ENCODE results near the gene ITPR2. TPM values are rescaled to one million over a fixed set of nuclear protein-coding genes. Genes with fewer than 3 reads are reported as not detected.

Gene ITPR2
- total RNA-seq, 2 experiments from 2014 or later: 33.5 to 34.6 TPM

DNA sequence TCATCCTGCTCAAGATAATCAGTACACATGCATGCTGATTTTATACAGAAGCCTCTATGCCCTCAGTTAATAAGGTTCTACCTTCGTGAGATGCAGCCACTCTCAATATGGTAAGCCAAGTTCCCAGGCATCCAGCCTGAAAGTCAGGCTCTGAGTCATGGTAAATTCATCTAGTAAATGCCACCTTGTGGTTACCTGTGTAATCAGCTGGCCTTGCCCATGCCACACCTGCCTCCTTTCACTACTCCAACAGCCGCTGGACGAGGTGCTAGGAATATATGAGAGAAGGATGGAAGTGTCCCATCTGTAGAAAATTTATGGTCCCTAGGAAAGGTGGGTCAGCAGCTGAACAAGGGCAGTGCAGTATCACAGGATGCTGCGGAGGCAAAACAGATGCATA, 430.3 kb downstream of the ITPR2 start:
- DNase-seq: no peak
- no peaks in the 10 kb centered on the region for H3K9me3 Mint-ChIP-seq (ENCODE audit: insufficient read depth)
- H3K4me3 Mint-ChIP-seq: no peak overlapping the region

DNA sequence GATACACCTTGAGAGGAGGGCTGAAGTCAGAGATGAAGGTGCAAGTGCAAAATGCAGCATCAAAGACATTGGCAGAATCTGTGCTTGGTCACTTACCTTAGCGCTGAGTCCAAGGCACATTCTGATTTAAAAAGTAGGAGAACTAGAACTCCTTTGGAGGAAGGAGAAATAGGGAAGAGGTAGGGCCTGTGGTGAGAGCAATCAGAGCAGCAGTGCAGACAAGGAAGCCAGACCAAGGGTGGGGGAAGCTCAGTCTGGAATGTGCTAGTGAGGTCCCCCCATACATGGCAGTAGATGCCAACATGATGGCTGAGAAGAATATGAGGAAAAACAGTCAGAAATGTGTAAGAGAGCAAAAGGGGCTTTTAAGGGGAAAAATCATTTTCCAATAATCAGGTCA, 431.1 kb downstream of the ITPR2 start:
- ChIA-PET CTCF (no interaction called here), POLR2A (no interaction called here)
- Mint-ChIP-seq H3K36me3 (ENCODE audit: low read depth) (no peaks in the 10 kb centered on the region), H3K4me1 (ENCODE audit: low read depth) (no peaks in the 10 kb centered on the region), H3K9me3 (ENCODE audit: insufficient read depth) (no peaks in the 10 kb centered on the region), H3K27me3 (ENCODE audit: low read depth) (no peaks in the 10 kb centered on the region), H3K4me3 (no peak overlapping the region), H3K27ac (no peak overlapping the region)
- DNase-seq (no peak), ATAC-seq (no peak)

More for the DNA sequence above, 430.3 kb downstream of the ITPR2 start:
- Mint-ChIP-seq H3K27ac (no peak overlapping the region), H3K36me3 (ENCODE audit: low read depth) (no peaks in the 10 kb centered on the region), H3K4me1 (ENCODE audit: low read depth) (no peaks in the 10 kb centered on the region), H3K27me3 (ENCODE audit: low read depth) (no peaks in the 10 kb centered on the region)
- CTCF ChIA-PET: interaction anchor here (0.6 to 1.1 kb wide), 2 partner anchors 292 to 305 kb away, joined by 3 read pairs; no protein-coding TSS in a partner anchor
- no peak for ATAC-seq
- POLR2A ChIA-PET: no interaction called here

DNA sequence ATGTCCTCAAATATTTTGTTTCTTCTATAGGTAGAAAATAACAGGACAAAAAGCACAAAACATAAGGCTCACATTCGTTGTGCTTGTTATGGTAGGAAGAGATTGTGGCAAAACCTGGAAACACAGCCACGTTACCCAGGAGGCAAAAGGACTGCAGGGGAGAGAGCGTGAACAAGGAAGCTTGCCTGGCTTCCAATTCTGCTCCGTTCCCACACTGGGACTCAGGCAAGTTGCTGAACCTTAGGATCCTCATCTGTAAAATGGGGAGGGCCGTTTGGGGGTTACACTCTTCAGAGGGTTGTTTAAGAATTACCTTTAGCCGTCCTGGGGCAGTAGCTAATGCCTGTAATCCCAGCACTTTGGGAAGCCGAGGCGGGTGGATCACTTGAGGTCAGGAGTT, 432.4 kb downstream of the ITPR2 start:
- Mint-ChIP-seq H3K4me3 (no peak overlapping the region), H3K9me3 (ENCODE audit: insufficient read depth) (no peaks in the 10 kb centered on the region), H3K4me1 (ENCODE audit: low read depth) (no peaks in the 10 kb centered on the region), H3K27me3 (ENCODE audit: low read depth) (no peaks in the 10 kb centered on the region), H3K36me3 (ENCODE audit: low read depth) (no peaks in the 10 kb centered on the region), H3K27ac (no peak overlapping the region)
- ChIA-PET POLR2A (no interaction called here), CTCF (no interaction called here)
- no peak for DNase-seq
- ATAC-seq: no peak

DNA sequence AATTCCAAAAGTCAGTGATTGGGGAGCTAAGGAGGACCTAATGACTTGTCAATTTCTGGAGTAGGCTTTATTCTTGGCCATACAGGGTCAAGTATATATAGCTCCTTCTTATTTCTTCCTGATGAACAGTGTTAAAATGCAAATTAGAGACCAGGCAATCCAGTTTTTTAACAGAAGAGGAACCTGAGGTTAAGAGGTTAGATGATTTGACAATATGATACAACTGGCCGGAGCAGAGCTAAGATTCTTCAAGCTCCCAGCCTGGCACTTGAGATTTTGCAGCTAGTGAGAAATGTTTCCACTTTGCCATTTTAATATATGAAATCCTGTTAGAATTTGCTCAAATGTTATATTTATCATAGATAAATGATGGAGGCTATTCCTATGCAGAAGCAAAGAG, 433.6 kb downstream of the ITPR2 start:
- Mint-ChIP-seq H3K36me3 (ENCODE audit: low read depth) (no peaks in the 10 kb centered on the region), H3K9me3 (ENCODE audit: insufficient read depth) (no peaks in the 10 kb centered on the region), H3K4me1 (ENCODE audit: low read depth) (no peaks in the 10 kb centered on the region), H3K4me3 (no peak overlapping the region), H3K27ac (no peak overlapping the region), H3K27me3 (ENCODE audit: low read depth) (no peaks in the 10 kb centered on the region)
- CTCF ChIA-PET: no interaction called here
- no peak for ATAC-seq
- no peak for DNase-seq
- POLR2A ChIA-PET: no interaction called here

DNA sequence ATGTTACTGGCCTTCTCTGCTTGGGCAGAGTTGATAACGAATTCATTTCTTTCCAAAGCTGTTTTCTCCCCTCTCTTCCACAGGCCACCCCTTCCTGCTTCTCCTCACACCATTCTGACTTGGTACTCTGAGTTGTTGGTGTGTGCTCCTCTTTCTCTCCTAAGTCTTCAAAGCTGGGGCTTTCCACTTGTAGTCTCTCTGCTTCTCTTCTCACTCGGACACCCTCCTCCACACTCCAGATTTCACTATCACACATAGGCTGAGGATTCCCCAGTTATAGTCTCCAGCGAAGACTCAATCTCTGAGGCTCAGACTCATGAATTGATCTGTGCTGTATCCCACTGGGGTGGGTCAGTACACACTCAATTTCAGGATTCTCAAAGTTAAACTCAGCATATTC, 436.6 kb downstream of the ITPR2 start:
- no peaks in the 10 kb centered on the region for H3K9me3 Mint-ChIP-seq (ENCODE audit: insufficient read depth)
- H3K27ac Mint-ChIP-seq: no peak overlapping the region
- ATAC-seq (no peak), DNase-seq (no peak)
- POLR2A ChIA-PET: interaction anchor here (0.6 kb wide), 1 partner anchor 8 kb away, joined by 4 read pairs; no protein-coding TSS in a partner anchor
- CTCF ChIA-PET: no interaction called here
- no peaks in the 10 kb centered on the region for H3K4me1 Mint-ChIP-seq (ENCODE audit: low read depth)
- H3K27me3 Mint-ChIP-seq (ENCODE audit: low read depth): no peaks in the 10 kb centered on the region
- H3K36me3 Mint-ChIP-seq (ENCODE audit: low read depth): peaks cover 2% of the 10 kb centered on the region
- H3K4me3 Mint-ChIP-seq: no peak overlapping the region

DNA sequence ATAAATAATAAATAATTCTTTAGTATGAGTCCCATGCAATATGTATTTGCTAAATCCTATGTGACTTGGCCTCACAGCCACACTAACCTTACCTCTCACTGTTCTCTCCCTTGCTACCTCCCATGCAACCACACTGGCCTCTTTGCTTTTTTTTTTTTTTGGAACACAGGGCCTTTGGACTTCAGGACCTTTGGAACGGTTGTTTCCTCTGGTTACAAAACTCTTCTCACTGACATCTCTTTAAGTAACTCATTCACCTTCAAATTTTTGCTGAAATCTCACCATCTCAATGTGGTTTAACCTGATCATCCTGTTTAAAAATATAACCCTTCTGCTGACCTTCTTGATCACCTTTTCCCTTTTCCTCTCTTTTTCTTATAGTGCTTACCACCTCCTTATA, 443.7 kb downstream of the ITPR2 start:
- Mint-ChIP-seq H3K27me3 (ENCODE audit: low read depth) (no peaks in the 10 kb centered on the region), H3K36me3 (ENCODE audit: low read depth) (peaks cover 19% of the 10 kb centered on the region), H3K4me1 (ENCODE audit: low read depth) (no peaks in the 10 kb centered on the region), H3K27ac (no peak overlapping the region), H3K4me3 (no peak overlapping the region), H3K9me3 (ENCODE audit: insufficient read depth) (no peaks in the 10 kb centered on the region)
- no peak for DNase-seq
- CTCF ChIA-PET: no interaction called here
- no peak for ATAC-seq
- POLR2A ChIA-PET: no interaction called here

DNA sequence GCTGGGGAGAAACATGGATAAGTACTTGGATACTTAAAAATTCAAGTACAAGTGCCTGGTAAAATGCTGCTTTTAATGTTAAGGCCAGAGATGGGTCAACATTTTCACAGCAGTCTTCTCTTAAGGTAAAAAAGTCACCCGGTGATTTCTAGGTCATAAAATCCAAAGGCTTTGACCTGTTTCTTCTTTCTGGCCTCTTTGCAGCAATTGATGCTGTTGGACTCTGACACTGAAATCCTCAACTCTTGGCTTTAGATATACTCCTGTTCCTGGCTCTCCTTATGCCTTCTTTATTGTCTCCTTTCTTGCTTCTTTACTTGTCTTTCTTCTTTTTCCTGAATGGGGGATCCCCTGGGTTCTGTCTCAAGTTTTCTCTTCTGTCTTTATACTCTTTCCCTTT, 448.5 kb downstream of the ITPR2 start:
- POLR2A ChIA-PET: no interaction called here
- no peak overlapping the region for H3K27ac Mint-ChIP-seq
- H3K9me3 Mint-ChIP-seq (ENCODE audit: insufficient read depth): no peaks in the 10 kb centered on the region
- H3K27me3 Mint-ChIP-seq (ENCODE audit: low read depth): no peaks in the 10 kb centered on the region
- no peak for DNase-seq
- peaks cover 21% of the 10 kb centered on the region for H3K36me3 Mint-ChIP-seq (ENCODE audit: low read depth)
- CTCF ChIA-PET: no interaction called here
- no peaks in the 10 kb centered on the region for H3K4me1 Mint-ChIP-seq (ENCODE audit: low read depth)
- no peak for ATAC-seq
- no peak overlapping the region for H3K4me3 Mint-ChIP-seq

DNA sequence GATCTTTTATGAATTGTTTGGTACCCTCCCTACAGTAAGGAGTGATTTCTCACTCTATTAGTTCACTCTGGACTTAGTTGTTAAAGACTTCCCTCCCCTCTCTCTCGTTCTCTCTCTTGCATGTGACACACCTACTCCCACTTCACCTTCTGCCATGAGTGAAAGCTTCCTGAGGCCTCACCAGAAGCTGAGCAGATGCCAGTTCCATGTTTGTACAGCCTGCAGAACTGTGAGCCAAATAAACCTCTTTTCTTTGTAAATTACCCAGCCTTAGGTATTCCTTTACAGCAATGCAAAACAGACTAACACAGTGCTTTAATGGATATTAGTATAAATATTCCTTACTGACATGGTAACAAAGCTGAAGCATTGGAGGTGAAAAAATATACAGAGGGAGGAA, 450.0 kb downstream of the ITPR2 start:
- H3K27ac Mint-ChIP-seq: no peak overlapping the region
- H3K27me3 Mint-ChIP-seq (ENCODE audit: low read depth): no peaks in the 10 kb centered on the region
- ATAC-seq (no peak), DNase-seq (no peak)
- ChIA-PET CTCF (no interaction called here), POLR2A (no interaction called here)
- peaks cover 18% of the 10 kb centered on the region for H3K36me3 Mint-ChIP-seq (ENCODE audit: low read depth)
- H3K9me3 Mint-ChIP-seq (ENCODE audit: insufficient read depth): no peaks in the 10 kb centered on the region
- H3K4me1 Mint-ChIP-seq (ENCODE audit: low read depth): no peaks in the 10 kb centered on the region
- no peak overlapping the region for H3K4me3 Mint-ChIP-seq

DNA sequence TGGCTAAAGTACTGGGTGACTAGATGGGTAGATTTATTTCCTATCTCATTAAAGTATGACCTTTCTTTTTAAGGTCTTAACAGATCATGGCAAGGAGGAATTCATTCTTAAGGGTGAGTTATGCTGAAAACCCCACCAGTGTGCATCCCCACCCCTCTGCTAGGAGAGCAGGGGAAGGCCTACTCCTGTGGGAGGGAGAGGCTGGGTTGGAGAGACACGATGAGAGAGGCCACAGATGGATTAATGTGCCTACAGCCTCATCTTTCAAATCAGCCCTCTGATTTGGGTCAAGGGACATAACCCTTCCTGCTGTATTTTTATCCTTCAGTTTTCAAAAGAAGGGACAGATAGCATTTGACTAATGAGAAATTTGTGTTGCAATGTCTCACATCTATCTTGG, 452.1 kb downstream of the ITPR2 start:
- H3K4me3 Mint-ChIP-seq: no peak overlapping the region
- H3K27me3 Mint-ChIP-seq (ENCODE audit: low read depth): no peaks in the 10 kb centered on the region
- ATAC-seq (no peak), DNase-seq (no peak)
- no peak overlapping the region for H3K27ac Mint-ChIP-seq
- ChIA-PET CTCF (no interaction called here), POLR2A (no interaction called here)
- no peaks in the 10 kb centered on the region for H3K9me3 Mint-ChIP-seq (ENCODE audit: insufficient read depth)
- no peaks in the 10 kb centered on the region for H3K4me1 Mint-ChIP-seq (ENCODE audit: low read depth)
- peaks cover 12% of the 10 kb centered on the region for H3K36me3 Mint-ChIP-seq (ENCODE audit: low read depth)

DNA sequence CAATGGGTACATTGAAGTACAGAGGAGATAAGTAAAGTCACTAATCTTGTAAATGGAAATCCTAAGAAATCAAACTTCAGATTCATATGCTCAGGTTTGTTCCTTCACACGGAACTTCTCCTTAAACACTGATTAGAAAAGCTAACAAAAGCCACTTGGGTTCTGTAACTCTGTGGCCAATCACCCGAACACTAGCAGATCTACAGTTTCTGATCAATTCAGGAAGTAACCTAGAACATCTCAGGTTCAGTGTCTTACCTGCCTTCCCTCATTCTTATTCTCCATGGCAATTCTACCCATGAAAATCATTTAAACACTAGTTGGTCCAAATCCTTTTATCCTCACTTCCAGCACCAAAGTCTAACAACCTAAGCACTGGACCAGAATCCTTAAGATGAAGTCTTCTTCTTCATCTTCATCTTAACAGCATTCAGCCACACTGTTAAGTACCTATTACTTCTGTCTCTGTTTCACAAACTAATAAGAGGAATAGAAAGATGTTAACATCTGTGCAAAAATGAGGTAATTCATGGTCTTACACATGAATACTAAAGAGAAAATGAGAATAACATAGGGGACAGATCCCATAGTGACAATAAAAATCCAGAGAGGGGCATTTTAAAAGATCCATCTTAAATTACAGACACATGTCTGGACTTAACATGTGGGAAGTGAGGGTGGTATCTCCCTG, 453.1 kb downstream of the ITPR2 start:
- ATAC-seq: no peak
- Mint-ChIP-seq H3K27me3 (ENCODE audit: low read depth) (no peaks in the 10 kb centered on the region), H3K4me1 (ENCODE audit: low read depth) (no peaks in the 10 kb centered on the region), H3K9me3 (ENCODE audit: insufficient read depth) (no peaks in the 10 kb centered on the region), H3K27ac (no peak overlapping the region), H3K4me3 (no peak overlapping the region), H3K36me3 (ENCODE audit: low read depth) (peaks cover 5% of the 10 kb centered on the region)
- POLR2A ChIA-PET: no interaction called here
- CTCF ChIA-PET: no interaction called here
- no peak for DNase-seq

DNA sequence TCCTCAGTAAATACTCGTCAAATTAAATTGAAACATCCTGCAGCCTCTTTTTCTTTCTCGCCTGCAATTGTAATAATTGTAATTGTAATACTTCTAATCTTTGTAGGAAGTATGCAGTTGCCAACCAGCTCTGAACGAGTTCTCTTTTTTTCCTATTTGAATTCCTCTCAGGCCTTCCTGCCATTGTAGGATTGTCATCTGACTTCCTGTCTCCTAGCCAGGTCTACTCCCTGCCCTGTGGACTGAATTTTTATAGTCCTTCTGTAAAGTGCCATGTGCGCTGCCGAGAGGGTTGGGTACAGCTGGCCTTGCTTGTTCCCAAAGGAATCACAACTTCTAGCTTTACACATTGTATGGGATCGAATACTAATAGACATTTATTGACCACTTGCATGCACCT, 454.3 kb downstream of the ITPR2 start:
- POLR2A ChIA-PET: no interaction called here
- H3K9me3 Mint-ChIP-seq (ENCODE audit: insufficient read depth): no peaks in the 10 kb centered on the region
- H3K4me3 Mint-ChIP-seq: no peak overlapping the region
- H3K27ac Mint-ChIP-seq: no peak overlapping the region
- ATAC-seq (no peak), DNase-seq (no peak)
- H3K27me3 Mint-ChIP-seq (ENCODE audit: low read depth): no peaks in the 10 kb centered on the region
- no peaks in the 10 kb centered on the region for H3K4me1 Mint-ChIP-seq (ENCODE audit: low read depth)
- CTCF ChIA-PET: no interaction called here
- peaks cover 2% of the 10 kb centered on the region for H3K36me3 Mint-ChIP-seq (ENCODE audit: low read depth)

DNA sequence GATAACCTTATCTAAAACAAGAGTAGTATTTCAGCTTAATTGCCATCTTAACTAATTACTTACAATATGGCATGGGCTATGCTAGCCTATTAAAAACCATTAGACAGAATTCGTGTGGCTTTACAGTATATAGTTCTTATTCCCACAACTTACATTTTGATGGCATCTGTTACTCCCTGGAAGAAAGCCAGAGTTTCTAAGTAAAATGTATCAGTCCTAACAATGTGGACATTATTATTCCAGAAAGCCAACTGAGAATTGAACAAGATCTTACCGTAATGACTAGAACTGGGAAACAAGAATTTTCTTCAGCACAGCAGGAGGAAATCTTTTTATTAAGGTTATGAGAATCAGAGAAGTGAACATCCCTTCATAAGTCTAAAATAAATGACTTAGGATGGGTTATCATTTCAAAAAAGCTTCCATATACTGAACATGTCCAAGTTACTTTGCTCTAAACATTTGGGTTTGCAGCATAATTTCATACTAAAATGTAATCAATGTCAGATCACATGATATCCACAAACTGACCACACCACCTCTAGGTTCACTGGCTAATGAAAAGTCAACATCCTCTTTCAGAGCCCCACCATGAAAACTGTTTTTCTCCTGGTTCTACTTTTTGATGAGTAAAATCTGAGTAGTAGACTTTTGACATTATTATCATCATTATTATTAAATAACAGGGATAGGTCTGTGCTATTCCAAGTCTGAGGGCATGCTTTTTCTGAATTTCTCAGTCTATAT, 457.9 kb downstream of the ITPR2 start:
- H3K9me3 Mint-ChIP-seq (ENCODE audit: insufficient read depth): no peaks in the 10 kb centered on the region
- ATAC-seq (no peak), DNase-seq (no peak)
- H3K36me3 Mint-ChIP-seq (ENCODE audit: low read depth): no peaks in the 10 kb centered on the region
- H3K4me3 Mint-ChIP-seq: no peak overlapping the region
- no peaks in the 10 kb centered on the region for H3K27me3 Mint-ChIP-seq (ENCODE audit: low read depth)
- ChIA-PET CTCF (no interaction called here), POLR2A (no interaction called here)
- H3K27ac Mint-ChIP-seq: no peak overlapping the region
- no peaks in the 10 kb centered on the region for H3K4me1 Mint-ChIP-seq (ENCODE audit: low read depth)
